ENCODE data around the gene OR1E1. TPM values are rescaled to one million over a fixed set of nuclear protein-coding genes. Genes with fewer than 3 reads are reported as not detected.
"Not testable (repeated sequence)": the region's sequence is repeated elsewhere in the genome, so short reads cannot be mapped to it uniquely, and the experiment has no call there.

The OR1E1 gene
- total and polyA plus RNA-seq, 8 donors, result not detected

- H3K9me3 ChIP-seq, result peaks cover 0 to 27% (median 18%) of the 10 kb centered on the region in 4 donors
- no peaks in the 10 kb centered on the region for H3K27me3 ChIP-seq
- H3K4me1 ChIP-seq, result no peaks in the 10 kb centered on the region
- no peak for DNase-seq
- intact Hi-C loops (cut with DNase I; ENCODE audit: low total_unique reads), result no loop called here
- no peaks in the 10 kb centered on the region for H3K36me3 ChIP-seq
- H3K4me3 ChIP-seq, result no peak within 1 kb of the TSS
- 77 to 92% (median 80%) methylated on average over 3 of the region's 3 CpGs for WGBS, 5 donors
- TF ChIP-seq POLR2A (IDR thresholded peaks at IDR 0.05) (no peak), POLR2AphosphoS5 (IDR thresholded peaks at IDR 0.05) (no peak), EP300 (IDR thresholded peaks at IDR 0.05) (no peak)
- TF ChIP-seq, protein P1, sequence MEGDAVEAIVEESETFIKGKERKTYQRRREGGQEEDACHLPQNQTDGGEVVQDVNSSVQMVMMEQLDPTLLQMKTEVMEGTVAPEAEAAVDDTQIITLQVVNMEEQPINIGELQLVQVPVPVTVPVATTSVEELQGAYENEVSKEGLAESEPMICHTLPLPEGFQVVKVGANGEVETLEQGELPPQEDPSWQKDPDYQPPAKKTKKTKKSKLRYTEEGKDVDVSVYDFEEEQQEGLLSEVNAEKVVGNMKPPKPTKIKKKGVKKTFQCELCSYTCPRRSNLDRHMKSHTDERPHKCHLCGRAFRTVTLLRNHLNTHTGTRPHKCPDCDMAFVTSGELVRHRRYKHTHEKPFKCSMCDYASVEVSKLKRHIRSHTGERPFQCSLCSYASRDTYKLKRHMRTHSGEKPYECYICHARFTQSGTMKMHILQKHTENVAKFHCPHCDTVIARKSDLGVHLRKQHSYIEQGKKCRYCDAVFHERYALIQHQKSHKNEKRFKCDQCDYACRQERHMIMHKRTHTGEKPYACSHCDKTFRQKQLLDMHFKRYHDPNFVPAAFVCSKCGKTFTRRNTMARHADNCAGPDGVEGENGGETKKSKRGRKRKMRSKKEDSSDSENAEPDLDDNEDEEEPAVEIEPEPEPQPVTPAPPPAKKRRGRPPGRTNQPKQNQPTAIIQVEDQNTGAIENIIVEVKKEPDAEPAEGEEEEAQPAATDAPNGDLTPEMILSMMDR (IDR thresholded peaks at IDR 0.05), result no peak
- H3K27ac ChIP-seq, result no peak within 1 kb of the TSS
Measured at GRCh38 chr17:3411070-3411469, 12.9 kb upstream of the OR1E1 start, which contains the start of gene OR3A3. Gene OR3A3, plus strand, starts transcription at chr17:3411370.

DNA sequence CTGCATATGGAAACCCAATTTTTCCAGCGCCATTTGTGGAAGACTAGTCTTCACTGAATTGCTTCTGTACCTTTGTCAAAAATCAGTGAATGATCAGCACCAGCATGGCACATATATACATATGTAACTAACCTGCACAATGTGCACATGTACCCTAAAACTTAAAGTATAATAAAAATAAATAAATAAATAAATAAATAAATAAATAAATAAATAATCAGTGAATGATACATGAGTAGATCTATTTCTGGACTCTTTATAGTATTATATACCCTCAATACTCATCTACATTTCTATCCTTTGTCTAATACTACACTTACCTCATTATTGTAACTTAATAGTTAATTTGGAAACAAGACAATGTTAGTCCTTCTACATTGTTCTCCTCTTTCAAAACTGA, 5.6 kb upstream of the OR1E1 start:
- H3K4me1 ChIP-seq; DNase-seq; intact Hi-C loops (cut with DNase I; ENCODE audit: low total_unique reads); H3K27ac ChIP-seq; H3K27me3 ChIP-seq; H3K36me3 ChIP-seq; H3K4me3 ChIP-seq: not testable (repeated sequence)
- H3K9me3 ChIP-seq, result peaks cover 0 to 30% (median 21%) of the 10 kb centered on the region in 4 donors
- 54 to 87% (median 69%) methylated on average over 1 of the region's 1 CpG for WGBS, 5 donors

GRCh38 chr17:3401786-3402185, 3.6 kb upstream of the OR1E1 start:
- no peak overlapping the region for H3K4me3 ChIP-seq
- intact Hi-C loops (cut with DNase I; ENCODE audit: low total_unique reads), result no loop called here
- WGBS, 5 donors, result 58 to 65% (median 62%) methylated on average over 2 of the region's 2 CpGs
- H3K4me1 ChIP-seq, result no peaks in the 10 kb centered on the region
- no peaks in the 10 kb centered on the region for H3K36me3 ChIP-seq
- peaks cover 0 to under 1% (median 0%) of the 10 kb centered on the region in 3 donors for H3K27me3 ChIP-seq
- TF ChIP-seq, protein P1 (IDR thresholded peaks at IDR 0.05), result no peak
- TF ChIP-seq EP300 (IDR thresholded peaks at IDR 0.05) (no peak), POLR2AphosphoS5 (IDR thresholded peaks at IDR 0.05) (no peak), POLR2A (IDR thresholded peaks at IDR 0.05) (no peak)
- no peak for DNase-seq
- H3K27ac ChIP-seq, result no peak overlapping the region
- peaks cover 0 to 14% (median 9%) of the 10 kb centered on the region in 4 donors for H3K9me3 ChIP-seq

DNA sequence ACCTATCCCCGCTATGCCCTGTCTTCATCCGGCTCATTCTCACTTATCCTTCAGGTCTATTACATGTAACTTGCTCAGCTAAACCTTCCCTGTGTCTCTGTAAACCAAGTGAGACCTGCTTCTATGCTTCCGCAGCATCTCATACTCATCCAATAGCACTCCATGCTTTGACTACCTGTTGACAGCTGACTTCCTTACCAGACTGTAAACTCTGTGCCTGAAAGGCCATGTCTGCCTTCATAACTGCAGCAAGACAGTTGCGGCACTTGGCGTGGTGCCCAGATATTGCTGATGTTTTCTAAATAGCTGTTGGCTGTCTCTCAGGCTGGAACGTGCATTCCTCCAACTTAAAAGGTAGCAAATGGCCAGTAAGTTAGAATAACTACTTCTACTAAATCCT, 1.8 kb upstream of the OR1E1 start:
- peaks cover 0 to 1% (median 0%) of the 10 kb centered on the region in 4 donors for H3K9me3 ChIP-seq
- intact Hi-C loops (cut with DNase I; ENCODE audit: low total_unique reads), result no loop called here
- DNase-seq, result peak in 1 of 2 donors; percentile 6
- no peak overlapping the region for H3K27ac ChIP-seq
- peaks cover 0 to 10% (median 0%) of the 10 kb centered on the region in 3 donors for H3K27me3 ChIP-seq
- H3K4me3 ChIP-seq, result no peak overlapping the region
- no peaks in the 10 kb centered on the region for H3K36me3 ChIP-seq
- TF ChIP-seq POLR2A (IDR thresholded peaks at IDR 0.05) (no peak), POLR2AphosphoS5 (IDR thresholded peaks at IDR 0.05) (no peak), EP300 (IDR thresholded peaks at IDR 0.05) (no peak)
- TF ChIP-seq, protein P1 (IDR thresholded peaks at IDR 0.05), result no peak
- WGBS, 5 donors, result 58 to 69% (median 62%) methylated on average over 6 of the region's 6 CpGs
- no peaks in the 10 kb centered on the region for H3K4me1 ChIP-seq

GRCh38 chr17:3397801-3398200, 409 bp downstream of the OR1E1 start:
- H3K27ac ChIP-seq; H3K36me3 ChIP-seq; H3K4me3 ChIP-seq; intact Hi-C loops (cut with DNase I; ENCODE audit: low total_unique reads); H3K9me3 ChIP-seq; H3K4me1 ChIP-seq: not testable (repeated sequence)
- peak in 1 of 2 donors; percentile 8 for DNase-seq
- 42 to 49% (median 45%) methylated on average over 7 of the region's 7 CpGs for WGBS, 5 donors
- H3K27me3 ChIP-seq, result peaks cover 0 to 17% (median 0%) of the 10 kb centered on the region in 3 donors

Data from stomach (tissue), 9 donors.